Measurements from ENCODE around the gene MRPL34. TPM values are rescaled to one million over a fixed set of nuclear protein-coding genes. Genes with fewer than 3 reads are reported as not detected.

MRPL34 gene
- polyA plus RNA-seq, 1 of the 3 experiments (the other 2 are of a cell fraction) = 72.9 TPM

DNA sequence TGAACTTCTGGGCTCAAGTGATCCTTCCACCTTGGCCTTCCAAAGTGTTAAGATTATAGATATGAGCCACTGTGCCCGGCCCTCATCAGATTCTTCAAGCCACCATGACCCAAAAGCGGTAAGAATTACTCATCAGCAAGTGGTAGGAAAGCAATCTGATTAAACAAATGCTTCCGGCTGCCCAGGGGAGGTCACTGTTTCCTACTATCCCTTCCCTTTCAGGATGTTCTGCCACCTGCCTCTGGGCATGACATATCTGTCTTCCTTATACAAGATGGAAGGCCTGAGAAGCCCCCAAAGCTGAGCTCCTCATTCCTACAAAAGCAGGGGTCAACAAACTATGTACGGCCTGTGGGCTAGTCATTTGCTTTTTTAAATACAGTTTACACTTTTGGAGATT lies 9.4 kb upstream of the MRPL34 start:
- no peaks in the 10 kb centered on the region for H3K9me3 ChIP-seq
- CTCF ChIA-PET = interaction anchor here (0.9 to 1.2 kb wide), 2 partner anchors 10 to 36 kb away, joined by 3 to 4 read pairs; partner anchors contain the start of gene MRPL34

DNA sequence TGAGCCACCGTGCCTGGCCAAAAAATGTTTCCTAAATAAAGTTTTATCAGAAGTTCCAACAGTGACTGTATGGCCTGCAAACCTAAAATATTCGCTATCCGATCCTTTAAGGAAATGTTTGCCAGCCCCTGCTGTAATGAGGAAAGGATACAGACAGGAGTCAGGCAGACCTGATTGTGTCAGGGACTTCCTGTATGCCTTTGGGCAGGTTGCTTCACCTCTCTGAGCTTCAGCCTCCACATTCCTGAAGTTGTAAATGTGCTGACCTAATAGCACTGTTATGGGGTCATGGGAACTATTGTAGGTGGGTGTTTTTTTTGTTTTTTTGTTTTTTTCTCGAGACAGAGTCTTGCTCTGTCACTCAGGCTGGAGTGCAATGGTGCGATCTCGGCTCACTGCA lies 8.7 kb upstream of the MRPL34 start:
- H3K4me1 ChIP-seq (ENCODE audit: control insufficient read depth in 1 of 2, insufficient read depth in 2 of 2, low read depth in 1 of 2, low read length in 1 of 2) = peaks cover 0 to 6% of the 10 kb centered on the region in 2 experiments; a peak in 1 of 4 replicates
- CTCF ChIA-PET = interaction anchor here (0.5 to 1.5 kb wide), 3 partner anchors 8 to 89 kb away, joined by 3 to 4 read pairs (median 4); partner anchors contain the start of gene MRPL34
- no peak overlapping the region for H3K27ac ChIP-seq (ENCODE audit: low read depth in 2 of 2, low read length in 1 of 2)
- H3F3A ChIP-seq (replicated peaks; ENCODE audit: insufficient read depth) = peaks cover 17% of the 10 kb centered on the region
- no peaks in the 10 kb centered on the region for H3K9me2 ChIP-seq
- no peak overlapping the region for H2AFZ ChIP-seq (ENCODE audit: low read depth)
- H3K4me2 ChIP-seq = no peak overlapping the region
- peaks cover 6% of the 10 kb centered on the region; the same call in 1 of the 2 replicates for H3K79me2 ChIP-seq (ENCODE audit: insufficient read depth)
- POLR2A ChIA-PET = no interaction called here
- H3K9me3 ChIP-seq = no peaks in the 10 kb centered on the region
- no peaks in the 10 kb centered on the region for H4K20me1 ChIP-seq (ENCODE audit: insufficient read depth)
- peaks cover 0 to 3% of the 10 kb centered on the region in 2 experiments for H3K36me3 ChIP-seq (replicated peaks in 1 of 2; ENCODE audit: control insufficient read depth in 1 of 2, insufficient read depth in 2 of 2, low read length in 1 of 2)
- no peak overlapping the region for H3K9ac ChIP-seq
- no peaks in the 10 kb centered on the region for H3K27me3 ChIP-seq (ENCODE audit: insufficient read depth)
- no peak overlapping the region for H3K4me3 ChIP-seq (ENCODE audit: low read depth in 2 of 2, low read length in 1 of 2)
- WGBS (ENCODE audit: low lambda C conversion rate) = 95% methylated on average over 6 of the region's 6 CpGs
- no peak for DNase-seq
- TF ChIP-seq, protein P1, sequence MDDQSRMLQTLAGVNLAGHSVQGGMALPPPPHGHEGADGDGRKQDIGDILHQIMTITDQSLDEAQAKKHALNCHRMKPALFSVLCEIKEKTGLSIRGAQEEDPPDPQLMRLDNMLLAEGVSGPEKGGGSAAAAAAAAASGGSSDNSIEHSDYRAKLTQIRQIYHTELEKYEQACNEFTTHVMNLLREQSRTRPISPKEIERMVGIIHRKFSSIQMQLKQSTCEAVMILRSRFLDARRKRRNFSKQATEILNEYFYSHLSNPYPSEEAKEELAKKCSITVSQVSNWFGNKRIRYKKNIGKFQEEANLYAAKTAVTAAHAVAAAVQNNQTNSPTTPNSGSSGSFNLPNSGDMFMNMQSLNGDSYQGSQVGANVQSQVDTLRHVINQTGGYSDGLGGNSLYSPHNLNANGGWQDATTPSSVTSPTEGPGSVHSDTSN (IDR thresholded peaks at IDR 0.05) = no peak
- TF ChIP-seq SIN3A (IDR thresholded peaks at IDR 0.05; ENCODE audit: borderline replicate concordance, low read depth, low read length) = no peak
- TF ChIP-seq, protein P2, sequence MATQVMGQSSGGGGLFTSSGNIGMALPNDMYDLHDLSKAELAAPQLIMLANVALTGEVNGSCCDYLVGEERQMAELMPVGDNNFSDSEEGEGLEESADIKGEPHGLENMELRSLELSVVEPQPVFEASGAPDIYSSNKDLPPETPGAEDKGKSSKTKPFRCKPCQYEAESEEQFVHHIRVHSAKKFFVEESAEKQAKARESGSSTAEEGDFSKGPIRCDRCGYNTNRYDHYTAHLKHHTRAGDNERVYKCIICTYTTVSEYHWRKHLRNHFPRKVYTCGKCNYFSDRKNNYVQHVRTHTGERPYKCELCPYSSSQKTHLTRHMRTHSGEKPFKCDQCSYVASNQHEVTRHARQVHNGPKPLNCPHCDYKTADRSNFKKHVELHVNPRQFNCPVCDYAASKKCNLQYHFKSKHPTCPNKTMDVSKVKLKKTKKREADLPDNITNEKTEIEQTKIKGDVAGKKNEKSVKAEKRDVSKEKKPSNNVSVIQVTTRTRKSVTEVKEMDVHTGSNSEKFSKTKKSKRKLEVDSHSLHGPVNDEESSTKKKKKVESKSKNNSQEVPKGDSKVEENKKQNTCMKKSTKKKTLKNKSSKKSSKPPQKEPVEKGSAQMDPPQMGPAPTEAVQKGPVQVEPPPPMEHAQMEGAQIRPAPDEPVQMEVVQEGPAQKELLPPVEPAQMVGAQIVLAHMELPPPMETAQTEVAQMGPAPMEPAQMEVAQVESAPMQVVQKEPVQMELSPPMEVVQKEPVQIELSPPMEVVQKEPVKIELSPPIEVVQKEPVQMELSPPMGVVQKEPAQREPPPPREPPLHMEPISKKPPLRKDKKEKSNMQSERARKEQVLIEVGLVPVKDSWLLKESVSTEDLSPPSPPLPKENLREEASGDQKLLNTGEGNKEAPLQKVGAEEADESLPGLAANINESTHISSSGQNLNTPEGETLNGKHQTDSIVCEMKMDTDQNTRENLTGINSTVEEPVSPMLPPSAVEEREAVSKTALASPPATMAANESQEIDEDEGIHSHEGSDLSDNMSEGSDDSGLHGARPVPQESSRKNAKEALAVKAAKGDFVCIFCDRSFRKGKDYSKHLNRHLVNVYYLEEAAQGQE (IDR thresholded peaks at IDR 0.05; ENCODE audit: low read depth, low read length) = no peak
- no peak for TF ChIP-seq TAF1 (IDR thresholded peaks at IDR 0.05; ENCODE audit: borderline replicate concordance, low read depth, low read length)
- no peak for TF ChIP-seq ELF1 (IDR thresholded peaks at IDR 0.05)
- no peak for TF ChIP-seq GATA2 (CRISPR knock-in tag; IDR thresholded peaks at IDR 0.05)
- TF ChIP-seq, protein P3, sequence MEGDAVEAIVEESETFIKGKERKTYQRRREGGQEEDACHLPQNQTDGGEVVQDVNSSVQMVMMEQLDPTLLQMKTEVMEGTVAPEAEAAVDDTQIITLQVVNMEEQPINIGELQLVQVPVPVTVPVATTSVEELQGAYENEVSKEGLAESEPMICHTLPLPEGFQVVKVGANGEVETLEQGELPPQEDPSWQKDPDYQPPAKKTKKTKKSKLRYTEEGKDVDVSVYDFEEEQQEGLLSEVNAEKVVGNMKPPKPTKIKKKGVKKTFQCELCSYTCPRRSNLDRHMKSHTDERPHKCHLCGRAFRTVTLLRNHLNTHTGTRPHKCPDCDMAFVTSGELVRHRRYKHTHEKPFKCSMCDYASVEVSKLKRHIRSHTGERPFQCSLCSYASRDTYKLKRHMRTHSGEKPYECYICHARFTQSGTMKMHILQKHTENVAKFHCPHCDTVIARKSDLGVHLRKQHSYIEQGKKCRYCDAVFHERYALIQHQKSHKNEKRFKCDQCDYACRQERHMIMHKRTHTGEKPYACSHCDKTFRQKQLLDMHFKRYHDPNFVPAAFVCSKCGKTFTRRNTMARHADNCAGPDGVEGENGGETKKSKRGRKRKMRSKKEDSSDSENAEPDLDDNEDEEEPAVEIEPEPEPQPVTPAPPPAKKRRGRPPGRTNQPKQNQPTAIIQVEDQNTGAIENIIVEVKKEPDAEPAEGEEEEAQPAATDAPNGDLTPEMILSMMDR (IDR thresholded peaks at IDR 0.05) = no peak
- TF ChIP-seq, protein P4, sequence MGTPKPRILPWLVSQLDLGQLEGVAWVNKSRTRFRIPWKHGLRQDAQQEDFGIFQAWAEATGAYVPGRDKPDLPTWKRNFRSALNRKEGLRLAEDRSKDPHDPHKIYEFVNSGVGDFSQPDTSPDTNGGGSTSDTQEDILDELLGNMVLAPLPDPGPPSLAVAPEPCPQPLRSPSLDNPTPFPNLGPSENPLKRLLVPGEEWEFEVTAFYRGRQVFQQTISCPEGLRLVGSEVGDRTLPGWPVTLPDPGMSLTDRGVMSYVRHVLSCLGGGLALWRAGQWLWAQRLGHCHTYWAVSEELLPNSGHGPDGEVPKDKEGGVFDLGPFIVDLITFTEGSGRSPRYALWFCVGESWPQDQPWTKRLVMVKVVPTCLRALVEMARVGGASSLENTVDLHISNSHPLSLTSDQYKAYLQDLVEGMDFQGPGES (IDR thresholded peaks at IDR 0.05; ENCODE audit: low read depth, low read length) = no peak

More for the DNA sequence above, 9.4 kb upstream of the MRPL34 start:
- peaks cover 0 to 3% of the 10 kb centered on the region in 2 experiments for H3K36me3 ChIP-seq (replicated peaks in 1 of 2; ENCODE audit: control insufficient read depth in 1 of 2, insufficient read depth in 2 of 2, low read length in 1 of 2)
- TF ChIP-seq SMC3 (IDR thresholded peaks at IDR 0.05; ENCODE audit: low read depth, low read length) = no peak
- TF ChIP-seq JUND (IDR thresholded peaks at IDR 0.05) = no peak
- no peak for TF ChIP-seq MEF2A (IDR thresholded peaks at IDR 0.05; ENCODE audit: borderline replicate concordance, low read depth)
- TF ChIP-seq, protein P3 (IDR thresholded peaks at IDR 0.05) = peak; percentile 26; the same call in 1 of the 2 replicates
- 0 out of 2 replicates have a peak, but pooled peaks have one; percentile 15 for TF ChIP-seq RAD21 (IDR thresholded peaks at IDR 0.05; ENCODE audit: low read length)
- TF ChIP-seq, protein P5, sequence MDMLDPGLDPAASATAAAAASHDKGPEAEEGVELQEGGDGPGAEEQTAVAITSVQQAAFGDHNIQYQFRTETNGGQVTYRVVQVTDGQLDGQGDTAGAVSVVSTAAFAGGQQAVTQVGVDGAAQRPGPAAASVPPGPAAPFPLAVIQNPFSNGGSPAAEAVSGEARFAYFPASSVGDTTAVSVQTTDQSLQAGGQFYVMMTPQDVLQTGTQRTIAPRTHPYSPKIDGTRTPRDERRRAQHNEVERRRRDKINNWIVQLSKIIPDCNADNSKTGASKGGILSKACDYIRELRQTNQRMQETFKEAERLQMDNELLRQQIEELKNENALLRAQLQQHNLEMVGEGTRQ (IDR thresholded peaks at IDR 0.05; ENCODE audit: borderline replicate concordance, low read depth, low read length) = no peak
- TF ChIP-seq TCF12 (IDR thresholded peaks at IDR 0.05) = no peak
- TF ChIP-seq RFX5 (IDR thresholded peaks at IDR 0.05; ENCODE audit: low read length) = no peak
- TF ChIP-seq GATA2 (CRISPR knock-in tag; IDR thresholded peaks at IDR 0.05) = no peak
- TF ChIP-seq NFIC (IDR thresholded peaks at IDR 0.05; ENCODE audit: borderline replicate concordance) = no peak
- H3F3A ChIP-seq (replicated peaks; ENCODE audit: insufficient read depth) = peaks cover 17% of the 10 kb centered on the region
- H2AFZ ChIP-seq (ENCODE audit: low read depth) = no peak overlapping the region
- no peak overlapping the region for H3K9ac ChIP-seq
- no peaks in the 10 kb centered on the region for H4K20me1 ChIP-seq (ENCODE audit: insufficient read depth)
- peaks cover 6% of the 10 kb centered on the region; the same call in 1 of the 2 replicates for H3K79me2 ChIP-seq (ENCODE audit: insufficient read depth)
- no peaks in the 10 kb centered on the region for H3K9me2 ChIP-seq
- H3K27ac ChIP-seq (ENCODE audit: low read depth in 2 of 2, low read length in 1 of 2) = no peak overlapping the region
- 50% methylated on average over 4 of the region's 4 CpGs for WGBS (ENCODE audit: low lambda C conversion rate)
- H3K27me3 ChIP-seq (ENCODE audit: insufficient read depth) = no peaks in the 10 kb centered on the region
- no peak overlapping the region for H3K4me3 ChIP-seq (ENCODE audit: low read depth in 2 of 2, low read length in 1 of 2)
- POLR2A ChIA-PET = no interaction called here
- no peak overlapping the region for H3K4me2 ChIP-seq
- peak; percentile 39 for DNase-seq
- H3K4me1 ChIP-seq (ENCODE audit: control insufficient read depth in 1 of 2, insufficient read depth in 2 of 2, low read depth in 1 of 2, low read length in 1 of 2) = peaks cover 0 to 5% of the 10 kb centered on the region in 2 experiments; a peak in 1 of 4 replicates

Data from SK-N-SH (cell line).